SK-MEL-5 (cell line): Measurements from ENCODE around the gene WBP1. TPM values are rescaled to one million over a fixed set of nuclear protein-coding genes. Genes with fewer than 3 reads are reported as not detected.
"Not testable (repeated sequence)": the region's sequence is repeated elsewhere in the genome, so short reads cannot be mapped to it uniquely, and the experiment has no call there.

Source experiments
- DNase-seq: peaks from one replicate; pipeline ENCODE4 v3.0.0-alpha.2; 2016; ENCODE audit warnings: low read depth, low spot score
- in situ Hi-C: cut with HindIII; loops from 2 replicates; pipeline ENCODE4 v1.10.0; 2016; ENCODE audit warnings: low sequenced_read_pairs, high pct_unique_total_duplicates, low pct_unique_long_range_greater_than_20kb
- total RNA-seq: library from RNA; depleted of rRNA; stranded (reverse); fragments of >200 nt; shearing (Covaris generic); gene quantifications from 2 replicates; pipeline ENCODE4 v1.2.3, GENCODE V29; 2014

WBP1 gene
- total RNA-seq, 1 experiment from 2014 or later, result 45.9 TPM

DNA sequence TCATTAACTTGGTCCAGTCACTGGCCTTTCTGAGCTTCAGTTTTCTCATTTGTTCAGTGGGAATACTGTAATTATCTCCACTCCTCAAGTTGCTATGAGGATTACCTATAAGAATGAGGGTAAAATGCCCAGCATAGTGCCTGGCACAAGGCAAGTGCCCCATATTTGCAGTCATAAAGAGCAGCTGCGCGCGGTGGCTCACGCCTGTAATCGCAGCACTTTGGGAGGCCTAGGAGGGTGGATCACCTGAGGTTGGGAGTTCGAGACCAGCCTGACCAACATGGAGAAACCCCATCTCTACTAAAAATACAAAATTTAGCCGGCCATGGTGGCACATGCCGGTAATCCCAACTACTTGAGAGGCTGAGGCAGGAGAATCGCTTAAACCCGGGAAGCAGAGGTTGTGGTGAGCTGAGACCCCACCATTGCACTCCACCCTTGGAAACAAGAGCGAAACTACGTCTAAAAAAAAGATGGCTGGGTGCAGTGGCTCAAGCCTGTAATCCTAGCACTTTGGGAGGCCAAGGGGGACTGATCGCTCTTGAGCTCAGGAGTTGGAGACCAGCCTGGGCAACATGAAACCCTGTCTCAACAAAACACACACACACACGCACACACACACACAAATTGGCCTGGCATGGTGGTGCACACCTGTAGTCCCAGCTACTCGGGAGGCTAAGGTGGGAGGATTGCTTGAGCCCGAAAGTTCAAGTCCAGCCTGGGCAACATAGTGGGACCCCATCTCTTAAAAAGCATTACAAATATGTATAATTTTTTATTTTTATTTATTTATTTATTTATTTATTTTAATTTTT lies 15.5 kb upstream of the WBP1 start:
- DNase-seq, in situ Hi-C loops: not testable (repeated sequence)

DNA sequence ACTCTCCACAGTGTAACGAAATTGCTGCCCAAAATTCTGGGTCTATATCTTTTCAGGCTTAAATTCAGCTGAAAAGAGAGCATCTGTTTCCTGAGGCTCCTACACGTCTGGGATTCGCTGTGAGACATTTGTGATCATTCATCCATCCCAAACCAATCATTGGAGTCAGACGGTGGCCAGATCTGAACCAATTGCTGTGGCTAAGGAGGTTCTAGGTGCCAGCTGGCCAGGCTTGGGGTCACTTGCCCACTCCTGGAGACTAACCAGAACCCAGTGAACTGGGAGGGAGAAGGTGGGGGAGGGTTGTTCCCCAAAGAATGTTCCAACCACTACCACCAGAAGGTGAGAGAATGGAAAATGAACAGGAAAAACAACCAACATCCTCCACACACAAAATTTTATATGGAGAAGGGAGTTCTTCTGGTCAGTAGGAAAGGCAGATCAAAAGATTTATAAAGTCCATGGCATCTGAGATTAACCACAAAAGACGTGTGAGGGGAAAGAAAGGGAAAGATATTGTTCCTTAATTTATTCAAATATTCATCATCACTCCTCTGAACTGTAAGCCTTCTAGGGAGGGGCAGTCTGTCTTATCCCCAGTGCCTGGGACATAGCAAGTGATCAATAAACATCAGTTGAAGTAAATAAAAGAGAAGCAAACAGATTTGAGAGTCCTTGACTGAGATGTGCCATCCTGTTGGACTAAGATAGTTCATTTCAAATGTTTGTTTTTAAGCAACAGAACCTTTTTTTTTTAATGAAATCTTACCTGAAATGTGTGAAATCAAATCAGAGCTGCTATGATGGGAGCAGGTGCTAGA lies 13.5 kb upstream of the WBP1 start:
- no peak for DNase-seq
- in situ Hi-C loops, result no loop called here

- DNase-seq, result no peak
- in situ Hi-C loops, result no loop called here
Observed at GRCh38 chr2:74447230-74447999, 10.8 kb upstream of the WBP1 start.

GRCh38 chr2:74448771-74449170 lies 9.5 kb upstream of the WBP1 start:
- in situ Hi-C loops, result no loop called here
- no peak for DNase-seq

- in situ Hi-C loops, result no loop called here
- DNase-seq, result no peak
Observed at GRCh38 chr2:74450570-74451190, 7.6 kb upstream of the WBP1 start.

DNA sequence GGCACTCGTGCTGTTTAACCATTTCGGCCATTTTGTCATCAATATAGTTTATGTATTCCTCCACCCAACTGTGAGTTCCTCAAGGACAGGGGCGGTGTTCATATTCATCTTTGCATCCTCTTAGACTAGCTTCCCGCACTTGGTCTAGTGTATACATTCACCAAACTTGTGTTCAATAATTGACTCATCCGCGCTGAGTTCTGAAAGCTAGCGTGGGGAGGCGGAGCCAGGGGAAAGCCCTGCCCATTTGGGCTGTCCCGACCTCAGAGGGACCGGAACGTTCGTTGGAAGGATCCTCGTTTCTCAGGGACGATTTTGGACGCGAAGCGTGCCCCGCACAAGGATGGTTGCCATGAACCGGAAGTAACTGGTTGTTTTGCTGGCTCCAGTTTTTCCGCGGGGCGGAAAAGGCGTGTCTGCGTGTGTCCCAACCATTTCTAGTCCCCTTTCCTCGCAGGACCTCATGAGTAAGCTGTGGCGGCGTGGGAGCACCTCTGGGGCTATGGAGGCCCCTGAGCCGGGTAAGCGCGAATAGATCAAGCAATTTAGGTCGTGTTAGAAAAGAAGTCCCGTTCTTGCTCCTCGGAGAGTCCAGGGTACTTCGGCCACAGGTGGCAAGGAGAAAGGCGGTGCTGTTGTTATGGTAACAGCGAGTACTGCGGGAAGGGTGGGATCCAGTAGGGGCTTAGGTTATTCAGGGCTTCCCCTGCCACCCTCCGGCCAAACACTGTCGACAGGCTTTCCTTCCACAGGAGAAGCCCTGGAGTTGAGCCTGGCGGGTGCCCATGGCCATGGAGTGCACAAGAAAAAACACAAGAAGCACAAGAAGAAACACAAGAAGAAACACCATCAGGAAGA lies 3.4 kb upstream of the WBP1 start, which contains the start of gene INO80B:
TSS of gene INO80B (plus strand) at position 434 of the 858 bp plus-strand sequence. CDS start at position 464, 30 bp downstream.
- in situ Hi-C loops, result no loop called here
- peak; percentile 98 for DNase-seq

GRCh38 chr2:74457129-74457548 lies 1.1 kb upstream of the WBP1 start:
- in situ Hi-C loops, result no loop called here
- DNase-seq, result no peak

- DNase-seq, result no peak
- in situ Hi-C loops, result no loop called here
Observed at GRCh38 chr2:74457549-74458131, 598 bp upstream of the WBP1 start.

DNA sequence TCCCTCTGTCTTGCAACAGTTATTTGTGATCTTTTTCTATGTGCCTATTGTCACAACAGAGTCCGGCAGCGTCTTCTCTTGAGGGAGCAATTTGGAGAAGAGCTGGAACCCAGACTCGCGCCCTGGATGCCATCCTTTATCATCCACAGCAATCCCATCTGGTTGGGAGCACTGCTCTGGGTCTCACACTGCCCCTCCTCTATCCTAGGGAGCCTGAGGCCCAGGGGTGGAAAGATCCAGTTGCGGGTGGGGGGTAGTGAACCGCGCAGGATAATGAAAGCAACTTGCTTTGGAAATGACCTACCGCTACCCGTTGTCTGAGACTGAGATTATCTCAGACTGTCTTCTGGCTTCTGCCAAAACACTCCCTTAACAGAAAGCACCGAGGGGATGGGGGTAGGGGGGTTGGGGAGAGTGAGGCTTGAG lies 713 bp downstream of the WBP1 start:
- DNase-seq, result no peak
- in situ Hi-C loops, result no loop called here

DNA sequence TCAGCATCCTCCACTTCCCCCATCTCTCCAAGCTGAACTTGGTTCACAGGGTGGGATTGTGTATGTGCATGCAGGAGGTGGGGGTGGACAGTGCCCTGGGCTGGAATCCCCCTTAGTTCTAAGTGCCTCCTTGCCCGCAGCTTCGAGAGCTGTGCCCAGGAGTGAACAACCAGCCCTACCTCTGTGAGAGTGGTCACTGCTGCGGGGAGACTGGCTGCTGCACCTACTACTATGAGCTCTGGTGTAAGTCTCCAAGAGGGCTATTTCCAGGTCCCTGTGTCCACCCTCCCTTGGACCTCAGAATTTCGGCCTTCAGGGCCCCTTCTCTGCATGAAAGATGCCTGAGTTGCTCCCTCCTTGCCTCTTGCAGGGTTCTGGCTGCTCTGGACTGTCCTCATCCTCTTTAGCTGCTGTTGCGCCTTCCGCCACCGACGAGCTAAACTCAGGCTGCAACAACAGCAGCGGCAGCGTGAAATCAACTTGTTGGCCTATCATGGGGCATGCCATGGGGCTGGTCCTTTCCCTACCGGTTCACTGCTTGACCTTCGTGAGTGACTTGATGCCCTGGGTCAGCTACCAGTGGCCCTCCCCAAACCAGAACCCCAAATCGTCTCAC lies 1.4 kb downstream of the WBP1 start:
- DNase-seq, in situ Hi-C loops: not testable (repeated sequence)

GRCh38 chr2:74460187-74460586 lies 1.9 kb downstream of the WBP1 start:
- in situ Hi-C loops, DNase-seq: not testable (repeated sequence)

- in situ Hi-C loops, result no loop called here
- peak; percentile 42 for DNase-seq
Observed at GRCh38 chr2:74461187-74462053, 3.2 kb downstream of the WBP1 start.

GRCh38 chr2:74462054-74462785 lies 4.0 kb downstream of the WBP1 start:
- DNase-seq, result no peak
- in situ Hi-C loops, result no loop called here

- in situ Hi-C loops, result no loop called here
- DNase-seq, result no peak
Observed at GRCh38 chr2:74462786-74463105, 4.5 kb downstream of the WBP1 start.

DNA sequence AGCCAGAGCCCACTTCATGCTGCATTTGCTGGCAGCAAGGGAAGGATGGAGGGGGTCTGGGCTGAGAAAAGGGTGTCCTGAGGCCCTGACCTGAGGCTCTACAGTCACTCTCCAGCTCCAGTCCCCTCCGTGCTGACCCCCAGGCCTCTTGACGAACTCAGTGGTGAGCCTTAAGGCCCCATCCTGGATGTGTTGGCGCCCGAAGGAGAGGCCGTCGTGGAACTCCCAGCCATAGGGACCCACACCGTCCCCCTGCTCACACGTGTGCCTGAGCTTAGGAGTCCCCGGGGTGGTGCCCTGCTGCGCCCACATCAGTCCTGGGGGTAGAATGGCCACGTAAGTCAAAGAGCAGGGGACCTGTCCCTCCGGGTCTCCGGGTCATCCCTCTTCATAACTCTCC lies 6.2 kb downstream of the WBP1 start:
- no peak for DNase-seq
- in situ Hi-C loops, result no loop called here
